HEK293T (cell line): ENCODE results near the gene HOXB4.

Source experiments
- ARNT ChIP-seq: fragments of 450-650 bp; IDR thresholded peaks from 2 replicates; pipeline ENCODE4 v1.6.1; 2017; ENCODE audit warnings: mild to moderate bottlenecking
- BHLHE40 ChIP-seq: fragments of 450-650 bp; IDR thresholded peaks from 2 replicates; pipeline ENCODE4 v1.6.1; 2016; ENCODE audit warnings: mild to moderate bottlenecking, moderate library complexity, borderline replicate concordance
- ELF4 ChIP-seq: fragments of 450-650 bp; IDR thresholded peaks from 2 replicates; pipeline ENCODE4 v1.6.1; 2017; ENCODE audit warnings: antibody characterized with exemption
- FOXK2 ChIP-seq: fragments of 450-650 bp; IDR thresholded peaks from 2 replicates; pipeline ENCODE4 v1.6.1; 2016; ENCODE audit warnings: mild to moderate bottlenecking
- FOXM1 ChIP-seq: fragments of 450-650 bp; IDR thresholded peaks from 2 replicates; pipeline ENCODE4 v1.6.1; 2017; ENCODE audit warnings: mild to moderate bottlenecking, borderline replicate concordance
- PKNOX1 ChIP-seq: fragments of 450-650 bp; IDR thresholded peaks from 2 replicates; pipeline ENCODE4 v1.6.1; 2016
- SP1 ChIP-seq: fragments of 450-650 bp; IDR thresholded peaks from 2 replicates; pipeline ENCODE4 v1.6.1; 2017
- SUZ12 ChIP-seq: fragments of 450-650 bp; IDR thresholded peaks from 2 replicates; pipeline ENCODE4 v1.6.1; 2016; ENCODE audit warnings: mild to moderate bottlenecking
- ZNF384 ChIP-seq: fragments of 450-650 bp; IDR thresholded peaks from 2 replicates; pipeline ENCODE4 v1.6.1; 2016

- TF ChIP-seq BHLHE40 (no peak), ZNF384 (no peak), FOXM1 (no peak), ARNT (no peak), SP1 (no peak), SUZ12 (no peak), ELF4 (no peak), PKNOX1 (no peak), FOXK2 (no peak)
Measured at GRCh38 chr17:48596000-48596734, 18.0 kb upstream of the HOXB4 start.
